Keratinocyte (primary cell): Measurements from ENCODE around the gene CHSY1. TPM values are rescaled to one million over a fixed set of nuclear protein-coding genes. Genes with fewer than 3 reads are reported as not detected.

Source experiments
- DNase-seq: peaks from one replicate; pipeline ENCODE4 v3.0.0-alpha.2; 2011; ENCODE audit warnings: low read depth, missing footprints, low spot score
- FAIRE-seq: peaks from 2 replicates; lab custom pipeline; 2011; peaks lifted over from hg19 to GRCh38; lab: Jason Lieb, UNC
- H2AFZ ChIP-seq: 2 replicates; pipeline ENCODE4 v1.6.0; 2012; ENCODE audit warnings: low read length, control low read depth, inconsistent platforms; ENCODE audit not compliant: control insufficient read depth
- H3K27ac ChIP-seq: 2 replicates; pipeline ENCODE4 v1.5.1; 2011; ENCODE audit warnings: low read length; ENCODE audit not compliant: control insufficient read depth, insufficient read depth
- H3K27me3 ChIP-seq: 3 replicates; pipeline ENCODE4 v1.6.0; 2011; ENCODE audit warnings: low read length; ENCODE audit not compliant: control insufficient read depth, insufficient read depth; ENCODE audit errors: extremely low read depth
- H3K36me3 ChIP-seq, 2 experiments: 2 replicates in 1 of 2; 3 replicates in 1 of 2; pipeline ENCODE4 v1.5.1; 2011; ENCODE audit warnings: low read length in 2 of 2, mild to moderate bottlenecking in 1 of 2; ENCODE audit not compliant: control insufficient read depth in 2 of 2, insufficient read depth in 2 of 2; ENCODE audit errors: extremely low read depth in 1 of 2
- H3K4me1 ChIP-seq: 3 replicates; pipeline ENCODE4 v1.5.1; 2011; ENCODE audit warnings: low read length; ENCODE audit not compliant: control insufficient read depth, insufficient read depth; ENCODE audit errors: extremely low read depth
- H3K4me2 ChIP-seq: 3 replicates; pipeline ENCODE4 v1.6.0; 2011; ENCODE audit warnings: low read depth, low read length; ENCODE audit not compliant: control insufficient read depth, insufficient read depth; ENCODE audit errors: extremely low read depth
- H3K4me3 ChIP-seq, 3 experiments: fragments of 200-600 bp in 1 of 3; sonication (generic) in 1 of 3; 2 replicates in 2 of 3; 3 replicates in 1 of 3; pipeline ENCODE4 v1.5.1; 2011 to 2016; ENCODE audit warnings: low read length in 3 of 3, mild to moderate bottlenecking in 3 of 3, control low read depth in 2 of 3, inconsistent platforms in 1 of 3, low read depth in 1 of 3, mixed read lengths in 1 of 3, mixed run types in 1 of 3, moderate library complexity in 1 of 3; ENCODE audit not compliant: control insufficient read depth in 2 of 3, insufficient read depth in 2 of 3; ENCODE audit errors: extremely low read depth in 1 of 3
- H3K79me2 ChIP-seq: 2 replicates; pipeline ENCODE4 v1.6.0; 2012; ENCODE audit warnings: low read length; ENCODE audit not compliant: control insufficient read depth, insufficient read depth
- H3K9ac ChIP-seq: 3 replicates; pipeline ENCODE4 v1.6.0; 2011; ENCODE audit warnings: low read length; ENCODE audit not compliant: control insufficient read depth, insufficient read depth; ENCODE audit errors: extremely low read depth
- H3K9me1 ChIP-seq: 3 replicates; pipeline ENCODE4 v1.6.0; 2011; ENCODE audit warnings: low read length; ENCODE audit not compliant: control insufficient read depth, insufficient read depth; ENCODE audit errors: extremely low read depth
- H3K9me3 ChIP-seq: 2 replicates; pipeline ENCODE4 v1.5.1; 2012; ENCODE audit warnings: low read depth, low read length; ENCODE audit not compliant: control insufficient read depth
- H4K20me1 ChIP-seq: 3 replicates; pipeline ENCODE4 v1.6.0; 2011; ENCODE audit warnings: low read length; ENCODE audit not compliant: control insufficient read depth, insufficient read depth; ENCODE audit errors: extremely low read depth
- EZH2 ChIP-seq: IDR thresholded peaks from one replicate; pipeline ENCODE4 v1.6.1; 2012; ENCODE audit warnings: inconsistent platforms, mild to moderate bottlenecking, low read length, moderate library complexity
- dilution Hi-C: fragments of 300-500 bp; cut with MboI; formaldehyde crosslinking; loops from one replicate; pipeline ENCODE4 v1.7.0; 2020; ENCODE audit warnings: low sequenced_read_pairs; ENCODE audit not compliant: extremely low pct_ligation_motif_present
- polyA plus RNA-seq, 5 experiments: library from polyadenylated mRNA; depleted of rRNA in 3 of 5; stranded (reverse) in 3 of 5; stranded (forward) in 1 of 5; unstranded in 1 of 5; fragments of >200 nt; gene quantifications; 1 replicate in 1 of 5; 2 replicates in 3 of 5; 3 replicates in 1 of 5; pipeline versions ENCODE4 v1.2.1 to v1.2.3, GENCODE V29; 2011 to 2012; ENCODE audit warnings: missing spikeins in 2 of 5, low read depth in 1 of 5, low replicate concordance in 1 of 5
- TF ChIP-seq, protein P1 (sequence below), 3 experiments: IDR thresholded peaks in 1 of 3; conservative IDR thresholded peaks in 1 of 3; optimal IDR thresholded peaks in 1 of 3; 2 replicates in 2 of 3; 3 replicates in 1 of 3; pipeline versions ENCODE3 to v1.5.1; 2011; ENCODE audit warnings: low read length in 3 of 3, mild to moderate bottlenecking in 3 of 3, moderate library complexity in 2 of 3, control low read depth in 1 of 3, inconsistent platforms in 1 of 3; ENCODE audit not compliant: insufficient read depth in 2 of 3; ENCODE audit errors: extremely low read depth in 1 of 3

CHSY1 gene
- polyA plus RNA-seq, 1 donor (not counting 4 experiments of a cell fraction or from before 2014, with no cell fraction given), result 27.0 TPM

DNA sequence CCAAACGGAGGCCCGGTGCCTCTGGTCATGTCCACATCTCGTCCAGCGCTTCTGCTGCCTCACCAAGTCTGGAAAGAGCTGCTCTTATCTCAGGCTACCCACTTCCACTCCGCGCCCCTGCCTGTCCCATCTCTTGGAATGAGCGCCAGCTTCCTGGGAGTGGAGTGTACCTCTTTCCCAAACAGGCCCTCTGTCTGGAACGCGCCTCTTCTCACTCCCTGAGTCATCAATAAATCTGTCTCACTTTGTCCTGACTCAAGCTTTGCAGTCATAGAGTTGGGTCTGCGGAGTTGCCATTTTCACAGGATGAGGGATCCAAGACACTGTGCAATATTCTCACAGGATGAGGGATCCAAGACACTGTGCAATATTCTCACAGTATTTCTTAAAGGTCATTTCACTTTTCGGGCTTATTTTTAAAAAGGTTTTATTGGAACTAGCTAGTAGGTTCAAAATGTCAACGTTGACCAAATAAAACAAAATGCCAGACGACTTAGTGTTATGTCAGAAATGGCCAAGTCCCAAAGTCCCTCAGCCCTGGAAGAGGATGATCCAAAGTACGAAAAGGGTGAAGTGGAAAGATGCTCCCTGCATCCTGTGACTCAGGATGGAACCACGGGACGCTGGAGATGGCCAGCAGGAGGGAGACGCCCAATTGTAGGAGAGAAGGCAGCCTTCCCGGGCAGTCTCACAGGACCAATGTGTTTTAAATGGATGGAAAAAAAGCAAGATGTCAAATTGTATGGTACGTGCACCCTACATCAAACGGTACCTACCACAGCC is 81.1 kb downstream of the CHSY1 start:
- no peak overlapping the region for H2AFZ ChIP-seq
- H3K4me3 ChIP-seq, result peak overlapping the region in 1 of 3 experiments; percentile 13
- no peaks in the 10 kb centered on the region for H3K27me3 ChIP-seq
- H3K9me1 ChIP-seq, result peaks cover 2% of the 10 kb centered on the region
- peak overlapping the region; percentile 46 for H3K9ac ChIP-seq
- peak overlapping the region; percentile 72 for H3K4me2 ChIP-seq
- FAIRE-seq, result peak; percentile 81
- TF ChIP-seq, protein P1, sequence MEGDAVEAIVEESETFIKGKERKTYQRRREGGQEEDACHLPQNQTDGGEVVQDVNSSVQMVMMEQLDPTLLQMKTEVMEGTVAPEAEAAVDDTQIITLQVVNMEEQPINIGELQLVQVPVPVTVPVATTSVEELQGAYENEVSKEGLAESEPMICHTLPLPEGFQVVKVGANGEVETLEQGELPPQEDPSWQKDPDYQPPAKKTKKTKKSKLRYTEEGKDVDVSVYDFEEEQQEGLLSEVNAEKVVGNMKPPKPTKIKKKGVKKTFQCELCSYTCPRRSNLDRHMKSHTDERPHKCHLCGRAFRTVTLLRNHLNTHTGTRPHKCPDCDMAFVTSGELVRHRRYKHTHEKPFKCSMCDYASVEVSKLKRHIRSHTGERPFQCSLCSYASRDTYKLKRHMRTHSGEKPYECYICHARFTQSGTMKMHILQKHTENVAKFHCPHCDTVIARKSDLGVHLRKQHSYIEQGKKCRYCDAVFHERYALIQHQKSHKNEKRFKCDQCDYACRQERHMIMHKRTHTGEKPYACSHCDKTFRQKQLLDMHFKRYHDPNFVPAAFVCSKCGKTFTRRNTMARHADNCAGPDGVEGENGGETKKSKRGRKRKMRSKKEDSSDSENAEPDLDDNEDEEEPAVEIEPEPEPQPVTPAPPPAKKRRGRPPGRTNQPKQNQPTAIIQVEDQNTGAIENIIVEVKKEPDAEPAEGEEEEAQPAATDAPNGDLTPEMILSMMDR (optimal IDR thresholded peaks at IDR 0.05 in 1 of 3, IDR thresholded peaks at IDR 0.05 in 1 of 3, conservative IDR thresholded peaks at IDR 0.05 in 1 of 3; ENCODE audit: extremely low read depth in 1 of 3, insufficient read depth in 2 of 3, low read length in 3 of 3), result no peak
- no peak for TF ChIP-seq EZH2
- peaks cover 0 to 3% of the 10 kb centered on the region in 2 experiments for H3K36me3 ChIP-seq
- no peaks in the 10 kb centered on the region for H3K79me2 ChIP-seq
- H3K9me3 ChIP-seq, result peaks cover 7% of the 10 kb centered on the region
- DNase-seq, result no peak
- peaks cover 77% of the 10 kb centered on the region for H3K4me1 ChIP-seq
- no peaks in the 10 kb centered on the region for H4K20me1 ChIP-seq
- dilution Hi-C loops, result no loop called here
- peak overlapping the region; percentile 70 for H3K27ac ChIP-seq

DNA sequence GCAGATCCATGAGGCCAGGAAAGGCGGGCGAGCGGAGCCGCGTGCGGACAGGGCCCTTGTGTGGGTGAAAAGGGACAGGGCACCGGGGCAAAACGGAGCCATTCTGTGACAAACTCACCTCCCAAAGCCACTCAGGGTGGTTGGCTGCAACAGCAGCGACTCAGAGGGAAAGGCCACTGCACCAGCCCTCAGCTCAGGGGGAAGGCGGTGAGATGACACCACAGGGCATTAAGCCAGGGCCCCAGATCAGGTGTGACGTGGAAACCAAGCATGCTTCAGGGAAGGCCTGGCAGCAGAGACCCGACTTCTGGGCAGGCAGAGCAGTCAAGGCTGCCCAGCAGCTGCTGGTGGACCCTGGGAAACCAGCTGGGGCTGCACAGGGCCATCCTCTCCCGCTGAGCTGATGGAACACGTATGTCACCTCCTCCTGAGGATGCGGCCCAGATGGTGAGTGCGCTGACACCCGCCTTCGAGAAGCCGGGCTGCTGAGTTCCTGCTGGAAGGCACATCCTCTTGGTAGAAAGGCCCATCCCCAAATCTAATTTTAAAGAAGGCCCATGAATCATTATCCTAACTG is 82.3 kb downstream of the CHSY1 start:
- dilution Hi-C loops, result no loop called here
- peaks cover 75% of the 10 kb centered on the region for H3K4me1 ChIP-seq
- peak; percentile 26 for FAIRE-seq

More for the DNA sequence above, 82.3 kb downstream of the CHSY1 start:
- Histone ChIP-seq H3K79me2 (no peaks in the 10 kb centered on the region), H3K9ac (peak overlapping the region; percentile 46), H3K4me2 (peak overlapping the region; percentile 72), H3K9me3 (peaks cover 12% of the 10 kb centered on the region), H2AFZ (no peak overlapping the region), H3K27me3 (no peaks in the 10 kb centered on the region), H4K20me1 (no peaks in the 10 kb centered on the region), H3K4me3 (no peak overlapping the region), H3K9me1 (peaks cover 2% of the 10 kb centered on the region), H3K36me3 (peaks cover 0 to 2% of the 10 kb centered on the region in 2 experiments), H3K27ac (peak overlapping the region; percentile 70)
- TF ChIP-seq EZH2, result no peak
- TF ChIP-seq, protein P1 (optimal IDR thresholded peaks at IDR 0.05 in 1 of 3, IDR thresholded peaks at IDR 0.05 in 1 of 3, conservative IDR thresholded peaks at IDR 0.05 in 1 of 3; ENCODE audit: extremely low read depth in 1 of 3, insufficient read depth in 2 of 3, low read length in 3 of 3), result no peak
- DNase-seq, result no peak
